Measurements from ENCODE around the gene DZIP1.

GRCh38 chr13:95608640-95609323 lies 35.7 kb downstream of the DZIP1 start:
- TF ChIP-seq TAF1 (IDR thresholded peaks at IDR 0.05; ENCODE audit: borderline replicate concordance, insufficient read depth, low read length) (no peak), REST (IDR thresholded peaks at IDR 0.05; ENCODE audit: insufficient read depth in 1 of 2, low read depth in 2 of 2, low read length in 2 of 2) (no peak), POLR2AphosphoS5 (IDR thresholded peaks at IDR 0.05; ENCODE audit: low read depth, low read length) (no peak), SIN3A (IDR thresholded peaks at IDR 0.05; ENCODE audit: borderline replicate concordance, insufficient read depth, low read length) (no peak)

Measured in PFSK-1 (cell line).